PC-9 (cell line): ENCODE measurements around the gene BLOC1S1.

Source experiments
- CTCF ChIP-seq: fragments of 200-600 bp; sonication (generic); conservative IDR thresholded peaks from 2 replicates; pipeline ENCODE4 v1.6.1; 2017; ENCODE audit warnings: mixed run types, antibody characterized with exemption, mild to moderate bottlenecking, moderate library complexity
- EZH2 ChIP-seq: fragments of 200-600 bp; sonication (generic); IDR thresholded peaks from 2 replicates; pipeline ENCODE4 v1.8.0; 2017; ENCODE audit warnings: antibody characterized with exemption, low read depth

GRCh38 chr12:55700255-55701018 is 15.4 kb upstream of the BLOC1S1 start:
- no peak for TF ChIP-seq CTCF
- no peak for TF ChIP-seq EZH2
